Activated CD4-positive, alpha-beta T cell treated with anti-CD3 and anti-CD28 coated beads, Interleukin-2, Interleukin-4, amounts not matched to agents 100 ng/mL and 50 ng/mL, durations not matched to agents 16 hours and 8 hours (primary cell): ENCODE data around the gene SHB.

ENCODE experiments used
- DNase-seq: peaks from one replicate; pipeline ENCODE4 v3.0.0-alpha.2; 2020; ENCODE audit warnings: low spot score

The SHB gene

DNA sequence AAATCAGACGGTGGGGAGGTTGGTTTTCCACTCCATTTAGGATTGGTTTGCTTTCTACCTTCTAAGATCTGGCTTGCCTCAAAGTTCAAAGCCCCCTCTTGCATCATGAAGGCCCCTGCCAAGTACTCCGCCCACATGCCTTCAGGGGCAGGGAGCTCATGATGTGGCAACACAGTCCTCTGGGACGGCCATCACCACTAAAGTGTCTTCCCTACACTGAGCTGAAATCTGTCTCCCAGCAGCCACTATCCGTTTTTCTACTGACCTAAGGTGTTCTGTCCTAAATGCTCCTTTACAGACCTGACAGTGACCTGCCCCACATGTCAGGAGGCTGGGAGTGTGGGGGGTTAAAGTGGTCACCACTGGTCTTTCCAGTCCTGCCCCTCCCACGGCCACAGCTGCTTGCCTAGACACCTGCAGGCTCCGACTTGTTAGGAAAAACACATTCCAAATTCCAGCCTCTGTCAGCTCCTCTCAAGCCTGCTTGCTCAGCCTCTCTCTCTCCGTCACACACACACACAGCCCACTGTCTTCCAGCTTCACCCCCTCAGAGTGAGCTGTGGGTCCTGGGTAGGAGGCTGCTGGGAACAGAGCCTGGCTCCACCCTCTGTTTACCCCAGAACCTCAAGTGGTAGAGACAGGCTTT, 44.9 kb downstream of the SHB start:
- no peak for DNase-seq

DNA sequence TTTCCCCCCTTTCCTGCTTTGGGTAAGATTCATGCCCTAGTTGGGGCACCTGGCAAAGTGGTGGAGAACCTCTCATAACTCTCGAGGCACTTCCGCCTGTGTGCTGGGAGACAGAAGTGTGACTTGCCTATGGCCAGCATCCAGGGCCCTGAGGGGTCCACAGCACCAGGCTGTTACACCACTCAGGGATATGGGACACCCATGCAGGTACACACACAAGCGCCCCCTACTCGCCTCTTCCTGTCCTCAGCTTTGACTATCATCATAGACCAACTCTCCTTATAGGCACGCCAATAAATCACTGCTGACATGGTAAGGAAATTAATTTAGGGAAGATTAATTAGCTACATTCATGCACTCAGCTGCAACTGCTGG, 45.4 kb downstream of the SHB start:
- no peak for DNase-seq

DNA sequence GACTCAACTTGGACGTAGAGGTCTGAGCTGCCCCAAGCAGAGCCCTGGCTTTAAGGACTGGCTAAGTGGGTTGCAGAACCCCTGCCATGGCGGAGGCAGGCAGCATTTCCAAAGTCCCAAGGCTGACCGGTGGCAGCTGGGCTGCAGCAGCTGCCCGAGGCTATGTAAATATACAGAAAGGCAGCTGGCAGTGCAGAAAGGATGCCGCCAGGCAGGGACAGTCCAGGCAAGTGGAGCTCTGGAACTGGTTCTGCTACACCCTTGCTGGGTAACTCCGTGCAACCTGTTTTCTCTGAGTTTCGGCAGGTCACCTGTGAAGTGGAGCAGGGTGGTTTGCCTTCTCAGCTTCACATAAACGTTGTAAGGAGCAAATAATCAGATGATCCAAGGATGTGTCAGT, 46.0 kb downstream of the SHB start:
- DNase-seq, result no peak

DNA sequence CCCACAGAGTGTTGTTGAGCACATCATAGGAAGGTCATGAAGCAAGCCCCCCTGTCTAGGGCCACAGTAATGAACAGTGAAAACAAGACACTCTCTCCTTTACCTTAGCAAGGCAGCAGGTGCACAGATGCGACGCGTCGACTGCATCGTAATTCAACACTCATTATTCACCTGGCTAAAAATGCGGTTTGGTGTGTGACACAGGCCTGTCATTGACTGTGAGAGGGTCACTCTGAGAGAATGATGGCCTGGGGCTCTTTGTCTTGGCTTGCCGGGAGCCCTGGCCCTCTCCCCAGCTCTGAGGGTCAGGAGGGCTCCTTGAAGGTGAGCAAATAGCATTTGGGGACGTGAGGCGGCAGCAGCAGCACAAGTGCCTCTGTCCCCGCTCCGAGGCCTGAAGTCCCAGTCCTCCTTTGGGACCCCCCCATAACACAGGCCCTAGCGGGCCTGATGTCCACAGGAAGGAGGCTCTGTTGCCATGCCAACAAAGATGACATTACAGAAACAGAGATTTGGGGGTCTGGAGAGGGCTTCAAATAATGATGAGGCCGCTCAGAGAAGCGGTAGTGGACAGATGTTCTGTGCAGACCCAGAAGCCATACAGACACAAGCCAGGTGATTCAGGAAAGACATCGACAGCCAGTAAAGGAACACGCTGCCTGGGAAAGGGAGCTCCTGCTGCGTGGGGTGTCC, 46.7 kb downstream of the SHB start:
- no peak for DNase-seq

DNA sequence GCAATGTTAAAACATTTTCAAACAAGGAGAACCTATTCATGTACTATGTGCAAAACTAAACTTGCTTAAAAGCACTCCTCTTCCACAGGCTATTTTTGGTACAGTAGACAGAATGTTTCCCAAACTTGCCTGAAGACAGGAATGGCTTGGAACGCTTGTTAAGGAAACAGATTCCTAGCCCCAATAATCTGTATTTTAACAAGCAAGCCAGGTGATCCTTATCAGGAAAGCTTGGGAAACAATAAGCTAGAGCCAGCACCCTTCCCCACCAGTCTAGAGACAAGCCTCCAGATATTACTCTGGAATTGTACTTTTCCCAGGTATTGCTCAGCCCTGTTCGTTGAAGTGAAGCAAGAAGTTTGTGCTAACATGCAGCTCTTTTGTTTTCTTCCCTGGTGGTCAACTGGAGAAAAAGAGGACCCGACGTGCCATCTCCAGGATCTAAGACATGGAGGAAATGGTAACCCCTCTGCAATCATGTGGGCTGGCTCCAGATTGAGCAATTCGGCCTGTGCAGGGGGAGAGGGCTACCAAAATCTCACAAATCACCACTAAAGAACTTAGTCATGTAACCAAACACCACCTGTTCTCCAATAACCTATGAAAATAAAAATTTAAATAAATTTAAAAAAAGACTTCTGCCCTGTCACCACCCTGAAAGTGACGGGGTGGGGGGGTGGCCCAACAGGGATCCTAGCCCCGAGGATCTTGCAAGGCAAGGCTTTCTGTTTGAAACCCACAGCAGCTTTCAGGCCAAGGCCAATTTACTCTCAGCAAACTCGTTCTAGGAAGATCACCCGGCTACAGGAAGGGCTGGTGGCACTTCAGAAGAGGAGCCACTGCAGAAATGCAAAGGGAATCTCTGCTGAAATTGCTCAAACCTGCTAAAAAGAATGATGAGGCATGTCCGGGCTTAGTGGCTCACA, 48.6 kb downstream of the SHB start:
- DNase-seq, result no peak

DNA sequence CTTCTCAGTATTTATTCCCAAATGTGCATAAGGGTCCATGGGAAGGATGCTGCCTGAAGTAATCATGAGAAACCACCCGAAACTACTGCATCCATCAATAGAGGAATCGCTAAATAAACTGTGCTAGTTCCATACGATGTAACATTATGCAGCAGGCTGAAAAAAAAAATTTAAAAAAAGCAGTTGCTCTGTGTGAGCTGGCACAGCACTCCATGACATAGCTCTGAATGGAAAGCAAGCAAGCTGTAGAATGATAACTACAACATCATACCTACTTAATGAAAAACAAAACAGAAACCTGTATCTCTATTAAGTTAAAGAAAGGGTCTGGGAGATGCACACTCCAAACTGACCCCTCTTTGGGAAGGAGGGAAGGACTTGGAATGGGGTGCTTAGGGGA, 49.3 kb downstream of the SHB start:
- DNase-seq, result no peak

DNA sequence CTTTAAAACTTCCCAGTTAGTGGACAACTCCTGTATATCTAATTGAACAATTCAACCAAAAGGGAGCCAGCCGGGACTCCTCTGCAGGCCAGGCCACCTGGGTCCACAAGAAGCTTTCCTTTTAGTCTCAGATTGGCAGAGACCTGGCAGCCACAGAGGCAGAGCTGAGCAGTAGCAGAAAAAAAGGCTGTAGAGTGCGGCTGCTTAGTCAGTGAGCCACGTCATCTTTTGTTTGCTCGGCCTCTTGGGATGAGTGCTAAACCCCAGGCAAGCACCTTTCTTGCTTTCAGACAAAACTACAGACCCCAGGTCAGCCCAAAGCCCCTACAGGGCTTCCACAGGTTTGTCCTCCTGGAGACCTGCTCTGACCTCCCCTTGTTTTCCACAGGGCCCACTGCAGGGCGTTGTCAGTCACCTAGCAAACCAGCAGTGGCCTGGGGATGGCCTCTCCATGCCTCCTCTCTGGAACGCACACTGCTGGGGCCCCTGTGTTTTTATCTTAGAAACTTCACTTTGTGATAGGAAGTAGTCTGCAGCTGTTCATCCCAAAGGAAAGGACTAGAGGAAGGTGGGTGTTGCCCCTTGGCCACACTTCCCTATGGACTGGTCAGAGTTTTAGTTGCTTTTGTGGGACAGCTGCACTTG, 49.9 kb downstream of the SHB start:
- DNase-seq, result no peak

DNA sequence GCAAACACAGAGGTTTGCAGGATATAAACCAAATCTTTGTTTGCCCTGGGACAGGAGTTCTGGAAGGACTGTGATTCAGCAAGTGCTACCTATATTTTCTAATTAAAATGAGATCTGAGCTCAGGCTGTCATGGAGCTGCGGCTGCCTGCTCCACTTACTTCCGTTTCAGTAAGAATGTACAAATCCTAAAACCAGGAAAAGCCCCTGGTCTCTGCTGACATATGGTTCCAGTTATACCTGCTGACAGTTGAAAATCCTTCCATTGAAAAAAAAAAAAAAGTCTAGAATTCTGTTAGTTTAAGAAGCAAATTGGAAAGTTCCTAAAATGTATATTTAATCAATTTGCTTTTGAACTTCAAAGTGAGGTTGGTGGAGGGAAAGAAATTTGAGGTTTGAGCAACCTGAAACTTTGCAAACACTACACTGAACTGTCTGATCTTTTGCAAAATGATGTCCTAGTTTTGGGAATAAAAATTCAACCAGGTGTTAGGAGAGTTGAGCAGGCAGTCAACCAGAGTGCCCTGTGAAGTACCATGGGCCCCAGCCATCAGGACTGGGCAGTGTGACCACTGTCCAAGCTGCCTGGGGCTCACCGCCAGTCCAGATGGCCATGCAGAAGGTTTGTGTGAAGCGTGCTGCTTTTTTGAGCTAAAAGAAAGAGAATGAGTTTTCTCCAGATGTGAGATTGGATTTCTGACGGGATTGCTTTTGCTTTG, 50.6 kb downstream of the SHB start:
- no peak for DNase-seq

DNA sequence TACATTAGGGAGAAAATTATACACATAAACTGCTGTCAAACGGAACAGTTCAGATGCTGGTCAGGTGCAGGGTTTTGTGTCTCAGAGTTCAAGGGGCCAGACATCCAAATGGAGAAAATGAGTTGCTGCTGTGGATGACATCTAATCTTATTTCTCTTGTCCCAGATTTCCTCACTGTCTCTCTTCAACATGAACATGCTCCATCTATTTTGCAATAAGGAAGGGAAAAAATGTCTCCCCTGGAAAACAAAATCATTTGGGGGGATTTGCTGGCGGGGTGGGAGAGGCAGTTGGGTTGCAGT, 51.2 kb downstream of the SHB start:
- DNase-seq, result no peak

DNA sequence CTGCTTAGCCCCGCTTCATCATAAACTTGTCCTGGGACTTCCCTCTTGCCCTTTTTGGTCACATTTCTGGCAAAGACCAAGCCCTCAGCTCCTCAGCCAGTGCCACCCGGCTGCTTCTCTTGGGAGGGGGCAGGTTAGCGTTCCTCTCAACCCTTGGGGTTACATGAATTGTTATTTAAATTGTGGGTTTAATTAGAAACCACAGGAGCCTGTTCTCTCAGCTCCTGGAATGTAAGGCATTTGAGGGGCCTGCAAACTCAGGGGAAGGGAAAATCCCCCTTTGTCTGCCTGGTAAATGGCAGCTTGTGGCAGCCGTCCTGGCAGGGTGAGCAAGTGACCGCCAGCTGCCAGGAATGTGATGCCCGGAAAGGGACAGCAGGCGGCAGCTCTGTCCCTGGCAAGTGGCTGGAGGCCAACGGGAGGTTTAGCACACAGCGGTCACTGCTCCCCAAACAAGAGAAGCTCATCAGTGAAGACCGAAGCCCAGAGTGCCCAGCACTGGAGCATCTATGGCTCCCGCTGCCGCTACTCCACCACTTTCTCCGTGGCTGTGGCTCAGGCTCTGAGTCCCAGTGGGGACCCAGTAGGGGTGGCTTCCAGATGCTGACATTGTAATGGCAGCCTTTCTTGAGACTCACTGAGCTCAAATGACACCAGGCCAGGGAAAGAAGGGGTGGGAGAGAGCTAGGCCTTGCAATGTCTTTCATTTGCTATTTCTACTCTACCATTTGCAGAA, 51.7 kb downstream of the SHB start:
- no peak for DNase-seq

DNA sequence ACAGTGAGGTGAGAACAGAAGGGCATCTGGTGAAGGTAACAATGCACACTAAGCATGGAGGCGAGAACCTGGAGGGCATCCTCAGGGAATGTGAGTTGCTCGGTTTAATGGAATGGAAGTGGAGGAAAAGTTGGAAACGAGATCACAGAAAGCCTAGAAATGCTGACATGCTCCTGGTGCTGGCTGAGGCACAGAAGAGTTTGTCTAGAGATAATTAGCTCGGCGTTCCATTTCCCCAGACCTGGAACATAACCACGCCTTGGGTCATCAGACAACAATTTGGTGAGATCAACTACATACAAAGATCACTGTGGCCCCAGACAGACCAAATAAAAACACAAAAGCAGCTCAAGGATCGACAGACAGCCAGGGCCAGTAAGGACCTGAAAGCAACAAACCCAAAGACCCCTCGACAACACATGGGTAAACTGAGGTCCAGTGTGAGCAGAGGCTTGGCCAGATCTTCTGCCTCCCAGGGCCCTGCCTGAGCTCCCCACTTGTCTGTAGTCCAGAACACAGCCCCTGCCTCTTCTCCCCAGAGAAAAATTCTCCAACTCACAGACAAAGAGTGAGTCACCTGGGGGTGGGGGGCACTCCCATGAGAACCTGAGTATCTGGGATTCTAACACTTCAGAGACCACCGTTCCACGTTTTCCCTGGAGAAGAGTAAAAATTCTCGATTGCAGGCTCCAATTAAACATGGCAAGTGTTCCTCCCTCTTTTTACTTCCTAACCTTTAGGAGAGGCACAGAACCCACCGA, 52.5 kb downstream of the SHB start:
- no peak for DNase-seq

DNA sequence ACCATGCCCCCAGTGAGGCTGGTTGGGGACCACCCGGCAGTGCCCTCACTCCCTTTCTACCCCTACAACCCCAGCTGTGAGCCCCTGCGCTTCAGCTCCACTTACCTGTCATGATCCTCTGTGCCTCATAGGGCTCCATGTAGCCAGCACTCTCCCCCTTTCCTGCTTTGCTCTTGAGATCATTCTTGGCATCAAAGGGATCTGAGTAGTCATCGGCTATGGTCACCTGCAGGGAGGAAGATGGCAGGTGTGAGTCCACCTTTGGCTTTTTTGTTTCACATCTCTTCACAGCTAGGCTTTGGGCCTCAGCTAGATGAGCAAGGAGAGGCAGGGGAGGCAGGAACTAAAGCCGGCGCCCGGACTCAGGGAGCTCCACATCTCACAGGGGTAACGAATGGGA, 53.1 kb downstream of the SHB start:
- no peak for DNase-seq

DNA sequence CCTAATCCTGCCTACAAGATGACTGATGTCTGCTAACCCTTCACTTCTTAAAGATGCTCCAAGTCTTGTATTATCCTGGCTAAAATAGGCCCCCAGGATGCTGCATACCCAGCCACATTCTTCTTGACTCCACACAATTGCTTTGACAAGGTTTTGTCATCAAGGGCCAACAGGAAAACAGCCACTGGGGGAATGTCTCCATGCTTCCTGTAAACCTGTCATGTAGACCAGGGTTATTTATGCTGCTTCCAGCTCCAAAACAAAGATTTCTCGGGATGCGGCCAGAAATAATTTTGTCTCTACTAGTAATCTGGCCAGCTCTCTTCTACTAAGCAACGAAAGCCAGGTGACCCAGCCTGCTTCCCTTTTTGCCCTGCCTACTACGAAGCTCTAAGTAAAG, 53.8 kb downstream of the SHB start:
- no peak for DNase-seq

DNA sequence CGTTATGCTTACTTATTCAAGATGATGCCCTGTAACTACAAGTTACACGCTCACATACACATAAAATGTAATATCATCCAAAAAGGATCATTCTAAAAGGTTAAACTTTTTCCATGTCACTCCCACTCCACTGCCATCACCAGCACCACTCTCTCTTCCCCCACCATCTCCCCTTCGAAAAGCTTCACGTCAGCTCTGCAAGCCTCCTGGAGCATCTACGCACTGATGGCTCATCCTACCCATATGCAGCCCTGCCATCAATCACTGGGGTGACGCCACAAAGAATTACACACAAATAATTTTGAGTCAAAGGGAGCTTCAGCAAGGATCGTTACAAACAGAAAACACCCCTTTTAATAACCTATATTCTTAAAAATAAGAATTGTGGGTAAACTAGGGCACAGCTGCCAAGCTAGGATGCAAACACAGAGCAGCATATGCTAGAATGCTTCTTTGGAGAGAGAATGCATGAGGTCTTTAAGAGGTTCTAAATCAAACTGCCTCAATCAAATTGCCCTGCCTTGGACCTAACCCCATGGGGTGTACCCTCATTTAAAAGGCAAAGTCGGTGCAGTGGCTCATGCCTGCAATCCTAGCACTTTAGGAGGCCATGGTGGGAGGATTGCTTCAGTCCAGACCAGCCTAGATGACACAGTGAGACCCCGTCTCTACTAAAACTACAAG, 56.1 kb downstream of the SHB start:
- DNase-seq, result no peak

DNA sequence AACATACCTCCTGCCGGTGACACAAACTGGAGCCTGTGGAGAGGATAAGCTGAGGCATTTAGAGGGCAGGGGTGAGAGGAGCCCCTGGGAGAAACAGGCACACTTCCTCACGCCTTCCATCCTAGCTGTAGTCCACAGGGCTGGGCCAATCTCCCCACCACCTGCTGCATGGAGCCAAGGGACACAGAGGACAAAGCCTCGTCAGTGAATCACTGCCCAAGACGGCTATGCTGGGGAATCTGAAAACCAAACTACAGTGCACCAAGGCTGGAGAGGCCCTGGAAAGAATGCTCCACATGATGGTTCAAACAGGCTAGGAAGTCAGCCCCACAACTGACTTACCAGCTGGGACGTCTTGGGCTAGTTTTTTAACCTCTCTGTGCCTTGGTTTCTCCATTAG, 57.0 kb downstream of the SHB start:
- DNase-seq, result no peak

DNA sequence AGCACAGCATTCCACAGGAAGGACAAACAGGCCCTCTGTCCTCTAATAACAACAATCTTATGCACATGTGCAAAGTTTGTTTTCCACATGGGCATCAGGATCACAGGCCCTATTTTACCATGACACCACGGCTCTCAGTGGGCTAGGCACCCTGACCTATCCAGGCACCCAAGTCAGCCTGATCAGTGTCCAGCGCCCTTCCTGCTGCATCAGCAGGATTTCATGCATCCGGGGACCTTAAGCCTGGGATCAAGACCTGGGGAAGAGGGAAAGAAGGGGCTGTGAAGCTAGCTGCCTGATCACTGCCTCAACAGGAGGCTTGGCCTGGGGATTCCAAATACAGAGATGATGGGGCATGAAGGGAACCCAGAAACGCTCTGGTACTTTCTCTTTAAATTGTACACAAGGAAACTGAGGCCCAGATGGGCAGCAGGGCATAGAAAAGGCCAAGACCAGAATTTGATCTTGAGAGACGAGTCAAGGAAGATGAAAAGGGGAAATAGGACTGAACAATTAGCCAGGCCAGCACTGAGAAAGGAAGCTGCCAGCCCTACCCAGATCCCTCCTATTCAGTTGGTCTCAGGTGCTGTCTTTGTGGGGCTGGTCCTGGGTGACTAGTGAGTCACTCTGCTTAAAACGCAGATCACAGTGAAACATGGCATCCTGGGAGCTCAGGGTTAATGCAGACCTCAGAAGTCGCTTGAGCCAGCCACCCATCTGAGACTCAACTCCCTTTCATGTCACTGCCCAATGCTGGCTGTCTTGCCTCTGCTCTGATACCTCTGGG, 57.9 kb downstream of the SHB start:
- DNase-seq, result no peak

DNA sequence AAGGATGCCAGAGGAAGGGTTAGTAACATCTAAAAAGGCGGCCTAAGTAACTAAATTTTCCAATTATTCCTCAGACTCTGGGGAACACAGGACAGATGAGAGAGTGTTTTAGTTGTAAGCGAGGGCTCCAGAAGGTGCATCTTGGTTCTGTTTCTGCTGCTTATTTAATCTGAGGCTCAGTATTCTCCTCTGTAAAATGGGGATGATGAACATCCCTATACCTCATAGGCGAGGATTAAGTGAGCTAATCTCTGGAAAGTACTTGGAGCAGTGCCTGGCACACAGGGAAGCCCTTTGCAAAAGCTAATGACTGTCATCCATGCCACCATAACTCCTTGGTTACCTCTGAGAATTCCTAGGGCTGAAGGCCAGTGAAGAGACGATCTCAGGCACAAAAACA, 59.0 kb downstream of the SHB start:
- DNase-seq, result no peak

DNA sequence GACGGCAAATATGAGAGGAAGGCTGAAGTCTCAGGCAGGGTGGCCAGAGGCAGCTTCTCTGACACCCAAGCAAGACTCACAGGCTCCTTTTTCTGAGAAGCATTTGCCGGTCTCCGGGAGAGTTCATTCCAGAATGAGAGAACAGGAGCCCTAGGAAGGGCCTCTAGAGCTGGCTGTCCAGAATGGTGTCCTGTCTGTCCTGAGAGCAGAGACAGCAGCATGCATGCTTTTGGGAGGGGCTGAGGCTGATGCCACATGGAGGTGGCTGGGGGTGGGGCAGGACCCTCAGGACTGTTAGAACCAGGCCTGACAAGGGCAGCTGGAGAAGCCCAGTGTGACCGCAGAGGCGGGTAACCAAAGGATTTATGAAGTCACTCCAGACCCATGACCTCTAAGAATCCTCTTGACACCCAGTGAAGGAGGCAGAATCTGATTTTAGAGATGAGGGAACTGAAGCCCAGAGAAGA, 60.0 kb downstream of the SHB start:
- DNase-seq, result no peak
